HG03066 (cell line): ENCODE data around the gene NTN5.
"Not testable (repeated sequence)": the region's sequence is repeated elsewhere in the genome, so short reads cannot be mapped to it uniquely, and the experiment has no call there.

Experiments used
- ATAC-seq: cut with Tn5 transposase; IDR thresholded peaks from one replicate; pipeline ENCODE4 v1.9.1; 2021; ENCODE audit warnings: low read depth; ENCODE audit not compliant: unreplicated experiment

The NTN5 gene

GRCh38 chr19:48670699-48671445 is 1.9 kb downstream of the NTN5 start:
- ATAC-seq, result no peak

- no peak for ATAC-seq
Observed at GRCh38 chr19:48669903-48670668, 2.7 kb downstream of the NTN5 start.

- no peak for ATAC-seq
Observed at GRCh38 chr19:48668761-48669160, 4.1 kb downstream of the NTN5 start.

- ATAC-seq, result no peak
Observed at GRCh38 chr19:48668332-48668731, 4.5 kb downstream of the NTN5 start.

GRCh38 chr19:48665786-48666185 is 7.0 kb downstream of the NTN5 start:
- ATAC-seq, result no peak

- ATAC-seq, result no peak
Observed at GRCh38 chr19:48664476-48664875, 8.3 kb downstream of the NTN5 start.

GRCh38 chr19:48663667-48664066 is 9.2 kb downstream of the NTN5 start:
- no peak for ATAC-seq

- ATAC-seq, result no peak
Observed at GRCh38 chr19:48661711-48662090, 11.1 kb downstream of the NTN5 start.

- peak; percentile 81 for ATAC-seq
Observed at GRCh38 chr19:48660852-48661710, 11.7 kb downstream of the NTN5 start.

GRCh38 chr19:48659768-48660167 is 13.0 kb downstream of the NTN5 start:
- ATAC-seq, result no peak

GRCh38 chr19:48658483-48658882 is 14.3 kb downstream of the NTN5 start:
- ATAC-seq, result no peak

GRCh38 chr19:48657828-48658227 is 15.0 kb downstream of the NTN5 start:
- ATAC-seq, result not testable (repeated sequence)

GRCh38 chr19:48656840-48657474 is 15.9 kb downstream of the NTN5 start:
- no peak for ATAC-seq

- no peak for ATAC-seq
Observed at GRCh38 chr19:48654299-48655059, 18.3 kb downstream of the NTN5 start.

- no peak for ATAC-seq
Observed at GRCh38 chr19:48651683-48652048, 21.2 kb downstream of the NTN5 start.

GRCh38 chr19:48650974-48651682 is 21.7 kb downstream of the NTN5 start:
- no peak for ATAC-seq

- no peak for ATAC-seq
Observed at GRCh38 chr19:48648134-48648533, 24.7 kb downstream of the NTN5 start.

- no peak for ATAC-seq
Observed at GRCh38 chr19:48646722-48647216, 26.0 kb downstream of the NTN5 start.
